CD4-positive, alpha-beta T cell treated with Interleukin-12 subunit alpha and Interleukin-12 subunit beta, for 1 hour (primary cell): Measurements from ENCODE around the gene KRTAP26-1.

ENCODE experiments used
- DNase-seq: peaks from one replicate; pipeline ENCODE4 v3.0.0-alpha.2; 2020

KRTAP26-1 gene, protein sequence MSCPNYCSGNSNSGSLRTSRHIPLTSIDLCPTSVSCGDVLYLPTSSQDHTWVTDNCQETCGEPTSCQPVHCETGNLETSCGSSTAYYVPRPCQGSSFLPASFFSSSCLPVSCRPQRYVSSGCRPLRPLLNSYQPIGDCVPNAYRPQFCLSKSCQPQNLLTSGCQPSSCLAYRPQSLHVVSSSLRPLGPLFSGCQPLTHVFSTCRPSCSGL

DNA sequence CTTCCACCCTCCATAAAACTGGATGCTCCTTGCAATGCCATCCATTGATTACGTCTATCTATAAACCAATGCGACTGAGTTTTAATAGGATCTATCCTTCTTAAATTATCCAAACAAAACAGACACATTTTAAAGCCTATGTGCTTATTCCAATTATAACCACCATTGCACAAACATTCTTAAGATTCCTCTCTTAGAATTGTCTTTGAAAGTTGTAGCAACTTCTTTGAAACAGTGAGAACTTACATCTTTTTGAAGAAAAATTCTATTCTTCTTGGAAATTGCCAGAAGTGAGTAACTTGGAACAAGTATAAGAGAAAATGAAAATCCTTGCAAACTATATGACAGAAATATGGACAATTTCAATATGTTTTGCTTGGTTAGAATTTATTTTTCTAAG lies at the start of gene KRTAP26-1:
Gene KRTAP26-1, minus strand, starts transcription at position 101 of the 400 bp plus-strand sequence. CDS start 280 bp downstream, outside the sequence.
- no peak for DNase-seq

DNA sequence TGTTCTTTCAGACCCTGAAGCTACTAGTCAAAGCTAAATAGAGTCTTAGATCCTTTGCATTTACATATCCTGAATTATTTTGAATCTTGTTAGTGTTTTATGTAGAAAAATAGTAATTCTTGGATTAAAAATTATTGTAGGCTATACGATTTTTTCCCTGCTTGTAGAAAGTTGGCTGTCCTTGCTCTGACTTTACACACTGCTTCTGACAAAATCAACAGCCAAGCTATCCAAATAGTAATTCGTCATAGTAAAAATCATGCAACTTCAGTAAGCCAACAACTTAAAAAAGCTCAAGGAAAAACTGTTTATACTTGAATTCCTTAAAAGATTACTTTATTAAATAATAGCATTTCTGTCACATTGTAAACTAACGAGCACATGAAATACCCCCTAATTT lies 35.8 kb upstream of the KRTAP26-1 start:
- no peak for DNase-seq

DNA sequence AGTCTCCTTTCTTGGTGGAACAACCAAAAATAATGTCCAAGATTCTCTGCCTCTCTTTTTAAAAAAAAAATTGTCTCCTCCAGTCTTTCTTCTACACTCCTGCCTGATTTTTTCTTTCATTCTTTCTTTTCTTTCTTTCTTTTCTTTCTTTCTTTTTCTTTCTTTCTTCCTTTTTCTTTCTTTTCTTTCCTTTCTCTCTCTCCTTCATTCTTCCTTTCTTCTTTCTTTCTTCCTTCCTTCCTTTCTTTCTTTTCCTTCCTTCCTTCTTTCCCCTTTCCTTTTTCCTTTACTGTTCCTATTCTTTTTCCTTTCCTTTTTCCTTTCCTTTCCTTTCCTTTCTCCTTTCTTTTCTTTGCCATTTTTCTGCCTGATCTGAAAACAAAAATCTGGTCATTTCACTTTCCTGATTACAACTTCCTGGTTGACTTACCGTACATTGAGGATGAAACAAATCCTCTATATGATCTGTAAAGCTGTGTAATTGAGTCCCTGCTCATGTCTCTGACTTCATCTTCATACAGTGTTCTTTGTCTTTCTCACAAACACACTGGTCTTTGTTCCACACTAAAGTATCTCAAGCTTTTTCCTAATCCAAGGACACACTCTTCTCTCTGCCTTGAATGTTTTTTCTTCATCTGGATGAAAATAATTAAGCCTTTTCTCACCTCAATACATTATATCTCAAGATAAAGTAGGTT lies 34.3 kb upstream of the KRTAP26-1 start:
- DNase-seq: no peak

DNA sequence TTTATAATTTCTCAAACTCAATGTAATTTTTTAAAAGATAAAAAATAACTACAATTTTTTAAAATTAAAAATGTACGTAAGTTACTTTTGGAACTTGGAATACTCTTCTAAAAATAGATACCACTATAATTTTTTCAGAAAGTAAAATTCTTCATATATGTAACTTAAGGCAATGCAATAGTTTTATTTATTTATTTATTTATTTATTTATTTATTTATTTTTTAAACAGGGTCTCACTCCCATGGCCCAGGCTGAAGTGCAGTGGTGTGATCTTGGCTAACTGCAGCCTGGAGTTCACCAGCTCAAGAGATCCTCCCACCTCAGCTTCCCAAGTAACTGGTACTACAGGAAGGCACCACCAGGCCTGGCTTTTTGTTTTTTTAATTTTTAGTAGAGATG lies 31.4 kb upstream of the KRTAP26-1 start:
- DNase-seq: no peak

DNA sequence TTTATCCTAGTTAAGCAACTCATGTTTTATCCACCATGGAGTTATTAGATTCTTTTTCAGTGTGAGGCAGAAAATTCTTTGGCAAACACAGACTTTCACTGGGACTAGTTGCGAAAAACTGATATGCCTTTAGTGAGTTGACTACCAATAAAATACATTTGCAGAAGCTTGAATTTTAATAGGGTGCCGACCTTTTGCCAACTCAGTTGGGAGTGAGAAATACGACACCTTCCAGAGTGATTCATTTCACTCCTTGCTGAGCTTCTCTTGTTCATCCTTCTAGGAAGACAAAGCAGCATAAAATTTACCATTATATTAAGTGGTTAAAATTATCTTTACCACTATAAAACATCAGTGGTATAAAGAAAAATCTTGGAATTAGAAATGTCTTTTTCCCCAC lies 29.5 kb upstream of the KRTAP26-1 start:
- DNase-seq: no peak

DNA sequence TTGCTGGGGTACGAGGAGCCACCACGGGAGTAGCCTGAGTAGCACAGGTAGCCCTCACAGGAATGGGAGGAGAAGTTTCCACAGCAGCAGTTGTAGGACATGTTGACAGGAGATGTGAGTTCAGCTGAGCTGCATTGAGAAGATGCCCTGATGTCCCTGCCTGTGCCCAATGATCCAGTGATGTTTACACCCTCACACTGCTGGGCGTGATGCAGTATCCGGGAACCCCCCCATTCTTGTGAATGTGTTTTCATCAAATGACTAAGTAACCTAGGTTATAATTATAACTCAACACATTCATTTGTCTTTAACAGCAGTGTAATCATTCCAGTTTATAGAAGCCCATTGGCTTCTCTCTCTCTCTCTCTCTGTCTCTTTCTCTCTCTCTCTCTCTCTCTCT lies 28.4 kb upstream of the KRTAP26-1 start, which contains the start of gene KRTAP23-1:
Gene KRTAP23-1, minus strand, starts transcription at position 101 of the 400 bp plus-strand sequence. Its CDS starts 0 bp downstream, at position 101.
- no peak for DNase-seq

DNA sequence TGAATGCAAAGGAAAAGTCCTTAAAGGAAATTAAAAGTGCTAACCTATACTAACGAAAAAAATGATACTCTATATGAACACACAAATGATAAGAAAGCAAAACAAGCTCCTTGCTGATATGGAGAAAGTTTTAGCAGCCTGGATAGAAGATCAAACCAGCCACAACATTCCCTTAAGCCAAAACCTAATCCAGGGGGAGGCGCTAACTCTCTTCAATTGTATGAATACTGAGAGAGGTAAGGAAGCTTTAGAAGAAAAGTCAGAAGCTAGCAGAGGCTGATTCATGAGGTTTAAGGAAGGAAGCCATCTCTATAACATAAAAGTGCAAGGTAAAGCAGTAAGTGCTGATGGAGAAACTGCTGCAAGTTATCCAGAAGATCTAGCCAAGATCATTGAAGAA lies 24.9 kb upstream of the KRTAP26-1 start:
- DNase-seq: no peak

DNA sequence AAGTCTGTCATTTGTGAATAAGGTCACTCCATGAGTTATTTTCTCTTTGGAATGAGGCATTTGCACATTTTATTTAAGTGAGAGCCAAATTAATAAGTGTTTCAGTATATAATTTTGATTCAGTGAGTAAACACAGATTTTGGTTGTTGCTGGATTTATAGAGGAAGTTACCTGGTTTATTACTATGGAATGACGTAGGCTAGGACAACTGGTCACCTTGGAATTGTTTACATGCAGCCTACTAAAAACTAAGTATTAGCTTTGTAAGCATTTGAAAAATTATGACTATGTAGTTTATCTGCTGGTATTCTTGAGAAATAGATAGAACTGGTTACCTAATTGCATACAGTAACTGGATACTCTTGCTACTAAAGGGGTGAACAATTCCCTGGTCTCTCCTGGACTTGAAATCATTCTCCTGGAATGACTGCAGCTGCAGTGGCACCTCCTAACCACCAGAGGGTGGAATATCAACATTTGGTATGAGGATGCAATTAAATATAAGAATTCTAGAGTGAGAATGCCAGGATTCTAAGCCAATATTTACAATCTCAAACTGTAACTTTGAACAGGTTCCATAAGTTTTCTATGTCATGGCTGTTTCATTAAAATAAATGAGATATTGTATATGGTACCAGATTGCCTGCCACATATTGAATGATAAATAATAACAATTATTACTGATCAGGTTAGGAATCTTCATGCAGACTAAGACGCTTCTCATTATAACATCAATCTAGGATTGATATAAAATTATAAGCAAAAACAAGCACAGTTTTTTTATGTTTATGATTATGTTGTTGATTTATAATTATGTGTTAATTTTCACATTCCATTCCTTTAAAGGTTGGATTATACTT lies 20.8 kb upstream of the KRTAP26-1 start:
- peak; percentile 22 for DNase-seq

DNA sequence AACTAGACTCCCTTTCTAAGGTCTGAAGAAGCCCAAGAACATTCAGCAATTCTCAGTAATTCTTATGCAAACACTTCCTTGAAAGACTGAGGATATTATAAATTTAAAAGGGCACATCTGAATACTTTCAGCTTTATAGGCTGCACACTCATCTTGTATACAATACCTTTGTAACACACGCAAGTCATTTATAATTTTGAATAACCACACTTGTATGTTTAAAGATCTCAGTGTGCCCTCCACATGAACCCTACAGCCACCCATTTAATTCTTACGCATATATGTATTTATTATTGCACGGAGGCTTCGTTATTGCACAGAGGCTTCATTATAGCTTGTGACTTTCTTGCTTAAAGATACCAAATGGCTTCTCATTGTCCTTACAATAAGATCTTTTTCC lies 18.6 kb upstream of the KRTAP26-1 start:
- DNase-seq: no peak

DNA sequence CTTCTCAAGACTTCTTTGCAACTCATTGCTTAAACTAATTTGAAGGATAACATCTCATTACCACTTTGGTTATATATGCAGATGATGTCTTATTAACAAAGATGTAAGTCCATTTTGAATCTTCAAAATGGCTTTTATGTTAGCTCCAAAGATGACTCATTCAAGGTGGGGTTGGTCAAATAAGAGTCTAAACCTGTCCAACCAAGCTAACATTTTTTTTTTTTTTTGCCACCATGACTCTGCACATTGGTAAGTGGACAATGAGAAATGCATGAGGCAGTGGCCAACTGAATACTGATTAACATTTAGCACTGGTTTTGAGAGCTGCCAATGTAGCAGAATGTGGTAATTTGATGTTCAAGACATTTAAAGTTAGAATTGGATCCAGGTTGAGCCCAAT lies 17.7 kb upstream of the KRTAP26-1 start:
- DNase-seq: no peak

DNA sequence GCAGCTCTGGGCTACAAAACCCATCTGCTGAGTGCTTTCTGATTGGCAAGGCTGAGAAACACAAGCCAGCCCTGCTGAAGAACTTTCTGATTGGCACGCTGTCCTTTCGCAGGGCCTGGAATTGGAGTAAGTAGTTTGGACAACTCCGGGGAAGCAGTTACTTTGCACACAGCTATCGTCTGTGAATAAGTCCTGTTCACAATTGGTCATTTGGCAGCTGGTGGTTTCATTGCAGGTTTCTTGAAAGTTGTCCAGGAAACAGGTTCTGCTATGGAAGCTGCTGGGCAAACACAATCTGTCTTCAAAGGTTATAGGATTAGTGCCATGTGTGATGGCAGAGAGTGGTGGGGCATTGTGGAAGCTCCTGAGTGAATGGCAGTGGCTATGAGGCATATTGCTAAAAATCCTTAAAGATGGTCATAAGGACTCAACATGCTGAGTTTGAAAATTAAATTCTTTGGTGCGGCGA lies 17.2 kb upstream of the KRTAP26-1 start, which contains the start of gene KRTAP27-1:
Gene KRTAP27-1, minus strand, starts transcription at position 419 of the 469 bp plus-strand sequence. Its CDS starts 26 bp downstream, at position 393.
- no peak for DNase-seq

DNA sequence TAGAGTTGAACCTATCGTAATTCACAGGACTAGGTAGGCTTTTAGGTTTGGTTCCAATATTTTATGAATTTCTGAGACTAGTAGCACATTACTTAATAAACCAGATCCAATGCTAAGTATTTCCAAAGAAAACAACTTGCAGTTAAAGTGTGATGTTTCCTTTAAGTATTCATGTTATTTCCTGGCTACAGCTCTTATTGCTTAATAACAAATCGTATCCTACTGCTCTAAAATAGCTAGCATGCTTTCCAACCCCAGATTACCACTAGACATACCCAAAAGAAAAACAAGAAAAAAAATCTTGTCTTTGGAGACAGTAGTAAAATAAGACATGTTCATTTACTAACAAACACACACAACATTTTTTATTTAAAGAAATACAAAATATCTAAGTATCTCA lies 16.5 kb upstream of the KRTAP26-1 start:
- DNase-seq: no peak

DNA sequence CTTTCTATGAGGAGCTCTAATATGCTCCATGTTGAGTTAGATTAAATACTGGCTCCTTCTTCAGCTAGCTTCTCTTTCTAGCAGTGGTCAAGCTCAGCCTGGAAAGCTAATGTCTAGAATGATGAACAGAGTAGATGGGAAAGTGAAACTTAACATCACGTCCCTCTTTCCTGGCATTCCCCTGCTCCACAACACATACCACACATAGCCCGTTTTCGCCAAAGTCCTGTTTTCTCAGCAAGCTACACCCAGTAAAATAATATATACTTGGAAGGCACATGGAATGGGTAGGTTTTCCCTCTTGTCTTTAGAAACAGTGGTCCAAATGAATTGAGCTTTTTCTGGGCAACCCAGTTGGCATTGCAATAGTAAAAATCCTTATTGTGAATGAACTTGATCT lies 13.6 kb upstream of the KRTAP26-1 start:
- DNase-seq: no peak

DNA sequence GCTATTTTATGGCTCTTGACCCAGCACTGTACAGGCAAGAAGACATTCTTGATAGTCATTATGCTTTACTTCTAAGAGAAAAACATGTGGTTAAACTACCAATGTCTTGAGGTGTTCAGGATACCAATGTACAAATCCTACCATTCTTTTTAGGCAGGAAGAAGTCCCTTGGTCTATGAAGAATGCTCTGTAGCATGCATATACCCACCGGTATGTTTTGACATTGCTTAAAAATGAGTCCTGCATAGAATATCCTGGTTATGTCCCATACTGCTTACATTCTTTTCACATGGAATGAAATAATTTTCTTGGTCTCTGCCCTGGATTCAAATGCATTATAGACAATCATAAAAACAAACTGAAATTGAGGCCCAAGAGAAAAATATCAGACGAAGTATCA lies 12.6 kb upstream of the KRTAP26-1 start:
- DNase-seq: no peak

DNA sequence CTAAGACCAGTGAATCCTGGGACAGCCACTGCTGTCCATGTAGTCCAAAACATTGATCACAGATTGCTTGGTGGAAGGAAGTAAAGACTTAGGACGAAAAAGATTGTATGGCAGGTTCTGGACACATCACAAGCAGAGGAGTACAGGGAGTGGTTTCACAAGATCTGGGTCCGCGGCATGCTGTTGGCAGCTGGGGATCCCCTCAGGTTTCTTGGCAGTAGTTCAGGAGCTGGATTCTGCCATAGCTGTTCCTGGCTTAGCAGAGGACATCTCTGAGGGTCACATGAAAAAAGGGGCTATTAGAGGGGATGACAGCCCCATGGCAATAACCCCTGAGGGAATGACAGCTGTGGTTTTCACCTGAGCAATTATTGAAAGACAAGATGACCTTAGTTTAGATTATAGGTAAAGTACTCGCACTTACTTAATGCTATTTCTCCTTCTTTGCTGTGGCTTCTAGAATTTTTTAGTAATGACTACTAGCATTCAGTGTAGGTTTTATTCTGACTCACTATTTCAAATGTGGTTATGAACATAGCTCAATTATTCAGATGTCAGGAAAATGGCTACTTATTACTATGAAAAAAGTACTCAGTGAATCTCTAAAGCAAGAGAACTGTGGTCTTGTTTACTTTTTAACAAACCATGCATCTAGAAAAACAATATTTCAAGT lies 9.2 kb upstream of the KRTAP26-1 start:
- no peak for DNase-seq

DNA sequence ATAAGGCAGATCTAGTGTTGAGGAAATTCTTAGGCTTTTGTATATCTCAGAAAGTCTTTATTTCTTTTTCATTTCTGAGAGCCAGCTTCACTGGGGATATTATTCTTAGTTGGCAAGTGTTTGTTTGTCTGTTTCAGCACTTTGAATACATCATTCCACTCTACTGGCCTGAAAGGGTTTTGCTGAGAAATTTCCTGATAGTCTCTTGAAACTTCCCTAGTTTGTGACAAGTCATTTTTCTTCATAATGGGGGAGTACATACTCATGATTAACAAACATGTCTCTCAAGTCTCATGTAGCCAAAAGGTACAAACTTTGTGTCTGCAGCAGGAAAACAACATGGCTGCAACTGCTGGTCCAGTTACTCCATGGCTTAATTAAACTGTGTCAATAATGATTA lies 6.3 kb upstream of the KRTAP26-1 start:
- DNase-seq: no peak

DNA sequence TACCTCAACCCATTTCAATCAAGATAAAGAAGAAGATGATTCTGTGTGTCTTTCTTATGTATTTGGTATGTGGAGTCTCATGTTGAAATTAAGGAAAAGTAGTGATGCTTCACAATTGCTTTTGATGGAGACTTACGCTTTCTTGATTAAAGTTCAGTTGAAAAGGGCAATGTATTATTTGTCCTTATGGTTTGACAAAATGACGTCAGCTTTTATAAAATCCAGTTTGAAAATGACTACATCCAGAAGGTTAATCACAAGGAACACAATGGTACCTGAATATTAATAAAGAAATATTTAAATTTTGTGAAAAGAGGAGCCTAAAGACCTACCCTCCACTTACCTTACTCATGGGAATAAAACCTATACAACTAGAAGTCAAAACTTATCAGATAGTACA lies 4.4 kb downstream of the KRTAP26-1 start:
- DNase-seq: no peak

DNA sequence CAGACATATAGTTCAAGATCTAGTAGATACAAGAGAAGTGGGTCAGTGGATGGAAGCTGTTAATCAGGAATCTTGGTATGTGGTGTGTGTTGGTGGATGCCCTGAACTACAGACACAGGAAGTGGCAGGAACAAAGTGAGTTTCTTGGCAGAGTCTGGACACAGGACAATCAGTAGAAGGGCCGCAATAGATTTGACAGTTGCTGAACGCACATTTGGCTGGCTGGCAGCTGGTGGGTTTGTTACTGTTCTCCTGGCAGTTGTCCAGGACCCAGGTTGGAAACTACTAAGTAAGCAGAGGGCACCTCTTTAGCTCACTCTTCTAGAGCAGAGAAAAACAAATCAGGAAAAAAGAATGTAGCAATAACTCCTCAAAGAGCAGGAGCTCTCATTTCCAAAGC lies 13.2 kb downstream of the KRTAP26-1 start:
- DNase-seq: no peak

DNA sequence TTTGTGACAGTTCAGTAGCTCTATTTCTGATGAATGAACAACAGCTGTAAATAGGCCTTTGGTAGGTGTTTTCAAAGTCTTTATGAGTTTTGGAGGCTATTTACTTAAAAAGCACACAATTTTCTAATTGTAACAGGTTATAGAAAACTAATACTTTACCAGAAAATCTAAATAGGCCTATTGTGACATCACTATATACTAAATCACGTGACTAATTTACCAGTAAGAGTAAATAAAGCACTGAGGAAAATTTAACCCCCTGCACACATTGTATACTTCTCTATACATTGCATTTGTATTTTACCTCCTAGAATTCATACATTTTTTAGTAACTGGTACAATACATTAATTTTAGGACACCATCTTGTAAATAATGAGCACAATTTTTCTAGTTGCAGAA lies 15.0 kb downstream of the KRTAP26-1 start:
- DNase-seq: no peak

DNA sequence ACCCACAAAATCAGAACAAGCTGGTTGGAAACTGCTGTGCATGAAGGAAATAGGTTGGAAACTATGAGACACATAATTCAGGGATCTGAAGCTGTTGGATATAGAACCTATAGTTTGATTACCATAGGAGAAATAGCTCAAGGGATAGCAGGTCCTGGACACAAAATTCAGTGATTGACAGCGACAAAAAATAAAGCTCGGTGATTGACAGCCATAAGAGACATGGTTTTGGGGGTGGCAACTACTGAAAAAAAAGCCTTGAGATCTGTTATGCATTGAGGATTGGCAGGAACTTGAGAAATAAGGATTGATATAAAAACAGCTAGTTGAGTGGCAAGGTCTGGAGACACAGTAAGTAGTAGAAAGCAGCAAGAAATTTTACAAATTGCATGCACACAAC lies 30.9 kb downstream of the KRTAP26-1 start, which contains the start of gene KRTAP25-1:
Gene KRTAP25-1, minus strand, starts transcription at position 300 of the 400 bp plus-strand sequence. Its CDS starts 24 bp downstream, at position 276.
- DNase-seq: no peak

DNA sequence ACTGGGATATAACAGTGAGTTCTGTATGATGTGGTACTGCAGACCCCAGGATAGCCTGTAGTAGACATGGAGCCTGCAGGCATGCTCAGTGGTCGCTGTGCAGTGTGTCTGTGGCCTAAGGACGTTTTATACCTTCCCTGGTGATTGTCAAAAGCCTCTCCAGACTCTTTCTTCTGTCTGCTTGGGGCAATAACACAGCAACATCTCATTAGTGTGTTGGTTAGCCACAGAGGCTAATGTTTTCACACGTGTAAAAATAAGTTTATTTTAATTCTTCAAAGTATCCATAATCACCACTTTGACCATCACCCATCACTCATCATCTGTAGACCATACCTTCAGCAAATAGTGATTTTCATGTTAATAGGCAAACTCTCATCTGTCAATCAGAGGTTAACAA lies 37.3 kb downstream of the KRTAP26-1 start, which contains the start of gene KRTAP24-1:
Gene KRTAP24-1, minus strand, starts transcription at position 101 of the 400 bp plus-strand sequence. Its CDS starts 18 bp downstream, at position 83.
- no peak for DNase-seq

DNA sequence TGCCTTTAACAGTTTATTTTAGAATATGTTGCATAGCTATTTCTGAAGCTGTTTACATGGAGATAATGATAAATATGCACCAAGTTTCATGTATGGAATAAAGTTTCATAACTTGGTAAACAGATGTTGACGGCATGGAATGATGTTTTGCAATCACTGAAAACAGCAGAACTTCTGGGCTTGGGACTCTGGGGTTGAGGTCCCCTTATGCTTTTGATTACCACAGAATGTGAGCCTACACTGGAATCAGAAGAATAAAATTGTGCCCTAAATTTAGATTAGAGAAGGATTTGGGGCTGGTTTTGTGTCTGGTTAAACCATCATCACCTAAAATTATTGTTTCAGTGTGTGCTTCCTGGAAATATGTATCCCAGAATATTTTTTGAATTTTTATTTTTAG lies 48.5 kb downstream of the KRTAP26-1 start:
- DNase-seq: no peak

DNA sequence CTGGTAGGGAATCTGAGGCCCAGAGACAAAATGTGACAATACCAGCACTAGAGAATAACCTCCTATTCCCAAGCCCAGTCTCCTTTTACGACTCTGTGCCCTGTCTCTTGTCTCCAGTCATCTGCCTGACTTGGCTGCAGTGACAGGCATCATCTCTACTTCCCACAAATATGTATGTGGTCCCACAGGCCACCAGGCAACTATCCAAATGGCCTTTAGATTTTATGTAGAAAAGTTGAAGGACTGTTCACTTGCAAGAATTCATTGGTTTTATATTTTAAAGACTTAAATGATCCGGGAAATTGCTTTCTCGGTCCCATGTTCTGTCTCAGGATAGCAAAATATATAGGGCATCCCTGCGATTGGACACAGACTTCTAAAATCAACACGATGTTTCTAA lies 49.0 kb downstream of the KRTAP26-1 start:
- no peak for DNase-seq
